CD4-positive, CD25-positive, alpha-beta regulatory T cell (primary cell): ENCODE data around the gene NR5A1. TPM values are rescaled to one million over a fixed set of nuclear protein-coding genes. Genes with fewer than 3 reads are reported as not detected.

Experiments
- ATAC-seq, 2 donors: fragments of 150-1000 bp; cut with Tn5 transposase; one replicate each; pipeline ENCODE4 v1.10.0; 2021; ENCODE audit warnings: low read depth in 2 of 2, moderate number of reproducible peaks in 2 of 2, moderate library complexity in 1 of 2
- DNase-seq, 3 donors: peaks; one replicate each; pipeline versions ENCODE4 v3.0.0 to v3.0.0-alpha.2; 2012 to 2022; ENCODE audit warnings: mixed read lengths in 1 of 3
- H3K27ac ChIP-seq: one replicate; pipeline ENCODE4 v1.7.0; 2013; ENCODE audit warnings: mild to moderate bottlenecking, low read length; ENCODE audit not compliant: insufficient read depth, poor library complexity, severe bottlenecking
- H3K27me3 ChIP-seq: one replicate; pipeline ENCODE4 v1.7.0; 2013; ENCODE audit warnings: low read length; ENCODE audit not compliant: control insufficient read depth, insufficient read depth
- H3K36me3 ChIP-seq: one replicate; pipeline ENCODE4 v1.7.0; 2013; ENCODE audit warnings: mild to moderate bottlenecking, low read length, moderate library complexity; ENCODE audit not compliant: control insufficient read depth, insufficient read depth
- H3K4me1 ChIP-seq: 2 replicates; pipeline ENCODE4 v1.7.0; 2013; ENCODE audit warnings: mild to moderate bottlenecking, low read length; ENCODE audit not compliant: insufficient read depth, control insufficient read depth, poor library complexity, severe bottlenecking
- H3K4me3 ChIP-seq: one replicate; pipeline ENCODE4 v1.7.0; 2013; ENCODE audit warnings: low read depth, mild to moderate bottlenecking, low read length, moderate library complexity
- H3K9me3 ChIP-seq, 2 experiments: 1 replicate in 1 of 2; 2 replicates in 1 of 2; pipeline ENCODE4 v1.7.0; 2013; ENCODE audit warnings: low read length in 2 of 2, mild to moderate bottlenecking in 1 of 2, moderate library complexity in 1 of 2; ENCODE audit not compliant: control insufficient read depth in 2 of 2
- H3K27ac Mint-ChIP-seq, 3 donors: one replicate each; pipeline ENCODE4 v1.8.0; 2020 to 2022; ENCODE audit warnings: mild to moderate bottlenecking in 3 of 3, mixed read lengths in 3 of 3, moderate library complexity in 2 of 3
- H3K27me3 Mint-ChIP-seq: one replicate; pipeline ENCODE4 v1.8.0; 2022; ENCODE audit warnings: mild to moderate bottlenecking, mixed read lengths
- H3K36me3 Mint-ChIP-seq: one replicate; pipeline ENCODE4 v1.8.0; 2020; ENCODE audit warnings: mixed read lengths
- H3K4me1 Mint-ChIP-seq, 4 donors: one replicate each; pipeline ENCODE4 v1.8.0; 2020 to 2022; ENCODE audit warnings: mixed read lengths in 4 of 4, mild to moderate bottlenecking in 1 of 4
- H3K4me3 Mint-ChIP-seq, 4 donors: one replicate each; pipeline ENCODE4 v1.8.0; 2020 to 2022; ENCODE audit warnings: mild to moderate bottlenecking in 4 of 4, mixed read lengths in 4 of 4, moderate library complexity in 3 of 4
- H3K9me3 Mint-ChIP-seq, 7 donors: one replicate each; pipeline ENCODE4 v1.8.0; 2020 to 2022; ENCODE audit warnings: mixed read lengths in 7 of 7, mild to moderate bottlenecking in 3 of 7, moderate library complexity in 2 of 7
- polyA plus RNA-seq, 4 donors: library from polyadenylated mRNA; unstranded; fragments of 300-500 nt; fragmentation: Illumina TruSeq; gene quantifications; one replicate each; pipeline ENCODE4 v1.2.3, GENCODE V29; 2021
- total RNA-seq: library from RNA; stranded (reverse); gene quantifications from one replicate; pipeline ENCODE4 v1.2.3, GENCODE V29; 2022

The NR5A1 gene
- total RNA-seq: not detected
- not detected for polyA plus RNA-seq

GRCh38 chr9:124506931-124507879 lies at the start of gene NR5A1:
Gene NR5A1 (minus strand): TSS chr9:124507399. CDS start chr9:124503395, 4,004 bp downstream.
- DNase-seq: no peak
- no peaks in the 10 kb centered on the region for H3K36me3 Mint-ChIP-seq
- H3K9me3 Mint-ChIP-seq: peaks cover 0 to 3% (median 0%) of the 10 kb centered on the region in 7 donors
- Histone ChIP-seq H3K27ac (no peak within 1 kb of the TSS), H3K36me3 (no peaks in the 10 kb centered on the region), H3K27me3 (no peaks in the 10 kb centered on the region), H3K4me1 (peaks cover 4% of the 10 kb centered on the region), H3K4me3 (no peak within 1 kb of the TSS), H3K9me3 (no peaks in the 10 kb centered on the region)
- peaks cover 36% of the 10 kb centered on the region for H3K27me3 Mint-ChIP-seq
- H3K4me1 Mint-ChIP-seq: peaks cover 0 to 9% (median 0%) of the 10 kb centered on the region in 4 donors
- no peak within 1 kb of the TSS for H3K27ac Mint-ChIP-seq
- no peak for ATAC-seq
- H3K4me3 Mint-ChIP-seq: no peak within 1 kb of the TSS

DNA sequence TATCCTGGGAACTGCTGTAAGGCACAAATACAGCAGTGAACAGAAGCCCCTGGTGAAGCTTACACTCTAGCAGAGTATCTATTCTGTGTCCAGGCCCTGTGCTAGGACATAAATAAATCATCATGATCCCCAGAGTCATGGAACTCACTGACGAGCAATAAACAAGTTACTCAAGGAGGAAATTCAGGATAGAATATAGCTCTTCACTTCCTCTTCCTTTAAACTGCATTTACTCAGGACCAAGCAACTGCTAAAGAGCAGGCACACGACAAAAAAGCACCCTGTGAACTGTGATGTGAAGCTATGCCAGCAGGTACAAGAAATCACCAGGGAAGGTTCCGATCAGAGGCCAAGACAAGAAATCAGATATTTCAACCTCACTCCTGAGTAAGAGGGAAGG lies 47.8 kb upstream of the NR5A1 start:
- Mint-ChIP-seq H3K4me1 (no peaks in the 10 kb centered on the region), H3K27me3 (peaks cover 7% of the 10 kb centered on the region), H3K27ac (no peak overlapping the region), H3K9me3 (no peaks in the 10 kb centered on the region), H3K36me3 (no peaks in the 10 kb centered on the region), H3K4me3 (no peak overlapping the region)
- Histone ChIP-seq H3K27ac (no peak overlapping the region), H3K9me3 (no peaks in the 10 kb centered on the region), H3K36me3 (no peaks in the 10 kb centered on the region), H3K27me3 (peaks cover 5% of the 10 kb centered on the region), H3K4me1 (no peaks in the 10 kb centered on the region), H3K4me3 (no peak overlapping the region)
- DNase-seq (no peak), ATAC-seq (no peak)

- Mint-ChIP-seq H3K27ac (no peak overlapping the region), H3K4me3 (no peak overlapping the region), H3K9me3 (no peaks in the 10 kb centered on the region), H3K36me3 (no peaks in the 10 kb centered on the region), H3K4me1 (peaks cover 0 to 5% (median 0%) of the 10 kb centered on the region in 4 donors), H3K27me3 (peaks cover 4% of the 10 kb centered on the region)
- ATAC-seq (no peak), DNase-seq (no peak)
- Histone ChIP-seq H3K27ac (no peak overlapping the region), H3K27me3 (peaks cover 9% of the 10 kb centered on the region), H3K4me3 (no peak overlapping the region), H3K4me1 (no peaks in the 10 kb centered on the region), H3K9me3 (no peaks in the 10 kb centered on the region), H3K36me3 (no peaks in the 10 kb centered on the region)
Measured at GRCh38 chr9:124553738-124554137, 46.5 kb upstream of the NR5A1 start.

- Mint-ChIP-seq H3K27ac (no peak overlapping the region), H3K36me3 (no peaks in the 10 kb centered on the region), H3K27me3 (peaks cover 8% of the 10 kb centered on the region), H3K9me3 (no peaks in the 10 kb centered on the region), H3K4me3 (no peak overlapping the region), H3K4me1 (peaks cover 0 to 6% (median 0%) of the 10 kb centered on the region in 4 donors)
- Histone ChIP-seq H3K36me3 (no peaks in the 10 kb centered on the region), H3K4me1 (no peaks in the 10 kb centered on the region), H3K27ac (no peak overlapping the region), H3K9me3 (no peaks in the 10 kb centered on the region), H3K4me3 (no peak overlapping the region), H3K27me3 (peaks cover 9% of the 10 kb centered on the region)
- ATAC-seq: no peak
- no peak for DNase-seq
Measured at GRCh38 chr9:124552273-124552605, 45.0 kb upstream of the NR5A1 start.

GRCh38 chr9:124551472-124552272 lies 44.5 kb upstream of the NR5A1 start:
- Histone ChIP-seq H3K4me3 (no peak overlapping the region), H3K9me3 (no peaks in the 10 kb centered on the region), H3K4me1 (no peaks in the 10 kb centered on the region), H3K27ac (no peak overlapping the region), H3K27me3 (peaks cover 9% of the 10 kb centered on the region), H3K36me3 (no peaks in the 10 kb centered on the region)
- ATAC-seq (peak; percentile 45 to 56), DNase-seq (peak in 1 of 3 donors; percentile 40)
- H3K4me3 Mint-ChIP-seq: no peak overlapping the region
- no peak overlapping the region for H3K27ac Mint-ChIP-seq
- H3K4me1 Mint-ChIP-seq: peaks cover 0 to 6% (median 0%) of the 10 kb centered on the region in 4 donors
- H3K27me3 Mint-ChIP-seq: peaks cover 8% of the 10 kb centered on the region
- no peaks in the 10 kb centered on the region for H3K9me3 Mint-ChIP-seq
- no peaks in the 10 kb centered on the region for H3K36me3 Mint-ChIP-seq

DNA sequence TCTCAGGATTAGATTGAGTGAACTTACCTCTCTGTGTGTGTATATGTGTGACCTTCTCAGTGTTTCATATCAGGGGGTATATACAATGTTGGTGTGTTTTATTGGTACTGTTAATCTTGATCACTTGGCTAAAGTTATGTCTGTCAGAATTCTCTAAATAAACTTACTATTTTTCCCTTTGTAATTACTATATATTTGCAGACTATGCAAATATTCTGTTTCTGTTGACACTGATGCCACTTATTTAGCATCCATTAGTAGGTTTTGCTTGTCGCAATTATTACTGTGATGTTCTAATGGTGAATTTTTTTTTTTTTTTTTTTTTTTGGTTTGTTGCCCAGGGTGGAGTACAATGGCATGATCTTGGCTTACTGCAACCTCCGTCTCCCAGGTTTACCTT lies 42.9 kb upstream of the NR5A1 start:
- Histone ChIP-seq H3K36me3 (no peaks in the 10 kb centered on the region), H3K4me1 (no peaks in the 10 kb centered on the region), H3K4me3 (no peak overlapping the region), H3K27me3 (peaks cover 7% of the 10 kb centered on the region), H3K9me3 (no peaks in the 10 kb centered on the region), H3K27ac (no peak overlapping the region)
- ATAC-seq (no peak), DNase-seq (no peak)
- H3K27me3 Mint-ChIP-seq: peaks cover 8% of the 10 kb centered on the region
- H3K9me3 Mint-ChIP-seq: no peaks in the 10 kb centered on the region
- H3K4me1 Mint-ChIP-seq: peaks cover 0 to 6% (median 0%) of the 10 kb centered on the region in 4 donors
- no peaks in the 10 kb centered on the region for H3K36me3 Mint-ChIP-seq
- no peak overlapping the region for H3K4me3 Mint-ChIP-seq
- no peak overlapping the region for H3K27ac Mint-ChIP-seq

DNA sequence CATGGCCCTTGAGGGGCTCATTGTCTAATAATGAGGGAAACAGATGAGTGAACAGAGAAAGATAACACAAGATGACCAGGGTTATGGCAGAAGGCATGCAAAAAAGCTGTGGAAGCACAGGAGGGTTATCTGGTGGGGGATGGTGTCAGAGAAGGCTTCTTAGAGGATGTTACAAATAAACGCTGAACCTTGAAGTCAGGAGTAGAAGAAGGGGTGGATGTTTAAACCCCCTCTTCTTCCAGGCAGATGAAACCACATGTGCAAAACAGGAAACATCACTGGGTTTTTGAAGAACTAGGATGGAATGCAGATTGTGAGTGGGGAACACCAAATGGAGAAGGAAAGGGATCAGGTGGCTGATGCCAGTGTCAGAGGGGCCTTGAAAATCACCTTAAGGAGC lies 41.8 kb upstream of the NR5A1 start:
- Histone ChIP-seq H3K4me1 (no peaks in the 10 kb centered on the region), H3K27me3 (peaks cover 6% of the 10 kb centered on the region), H3K4me3 (no peak overlapping the region), H3K27ac (no peak overlapping the region), H3K9me3 (no peaks in the 10 kb centered on the region), H3K36me3 (no peaks in the 10 kb centered on the region)
- Mint-ChIP-seq H3K4me3 (no peak overlapping the region), H3K36me3 (no peaks in the 10 kb centered on the region), H3K27me3 (peaks cover 15% of the 10 kb centered on the region), H3K9me3 (no peaks in the 10 kb centered on the region), H3K27ac (no peak overlapping the region), H3K4me1 (peaks cover 0 to 6% (median 0%) of the 10 kb centered on the region in 4 donors)
- ATAC-seq: no peak
- DNase-seq: no peak
